HG02938 (cell line): Measurements from ENCODE around the gene IL36RN.
"Not testable (repeated sequence)": the region's sequence is repeated elsewhere in the genome, so short reads cannot be mapped to it uniquely, and the experiment has no call there.

ENCODE experiments used
- ATAC-seq: cut with Tn5 transposase; IDR thresholded peaks from one replicate; pipeline ENCODE4 v1.9.1; 2021; ENCODE audit warnings: mild to moderate bottlenecking, moderate library complexity; ENCODE audit not compliant: unreplicated experiment

Gene IL36RN

GRCh38 chr2:113072584-113072983 lies 13.6 kb downstream of the IL36RN start:
- ATAC-seq = no peak

GRCh38 chr2:113073325-113073834 lies 14.4 kb downstream of the IL36RN start:
- no peak for ATAC-seq

DNA sequence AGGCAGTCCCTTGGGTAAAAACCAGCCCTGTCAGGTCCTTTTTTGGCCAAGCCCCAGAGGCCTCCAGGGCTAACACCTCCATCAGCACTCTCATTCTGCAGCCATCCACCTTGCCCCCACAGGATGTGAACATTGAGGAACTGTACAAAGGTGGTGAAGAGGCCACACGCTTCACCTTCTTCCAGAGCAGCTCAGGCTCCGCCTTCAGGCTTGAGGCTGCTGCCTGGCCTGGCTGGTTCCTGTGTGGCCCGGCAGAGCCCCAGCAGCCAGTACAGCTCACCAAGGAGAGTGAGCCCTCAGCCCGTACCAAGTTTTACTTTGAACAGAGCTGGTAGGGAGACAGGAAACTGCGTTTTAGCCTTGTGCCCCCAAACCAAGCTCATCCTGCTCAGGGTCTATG lies 16.0 kb downstream of the IL36RN start:
- ATAC-seq = no peak

GRCh38 chr2:113075600-113075999 lies 16.6 kb downstream of the IL36RN start:
- no peak for ATAC-seq

GRCh38 chr2:113076954-113077669 lies 18.1 kb downstream of the IL36RN start:
- ATAC-seq = no peak

GRCh38 chr2:113077921-113078320 lies 18.9 kb downstream of the IL36RN start:
- ATAC-seq = no peak

GRCh38 chr2:113078350-113078839 lies 19.4 kb downstream of the IL36RN start:
- ATAC-seq = no peak

DNA sequence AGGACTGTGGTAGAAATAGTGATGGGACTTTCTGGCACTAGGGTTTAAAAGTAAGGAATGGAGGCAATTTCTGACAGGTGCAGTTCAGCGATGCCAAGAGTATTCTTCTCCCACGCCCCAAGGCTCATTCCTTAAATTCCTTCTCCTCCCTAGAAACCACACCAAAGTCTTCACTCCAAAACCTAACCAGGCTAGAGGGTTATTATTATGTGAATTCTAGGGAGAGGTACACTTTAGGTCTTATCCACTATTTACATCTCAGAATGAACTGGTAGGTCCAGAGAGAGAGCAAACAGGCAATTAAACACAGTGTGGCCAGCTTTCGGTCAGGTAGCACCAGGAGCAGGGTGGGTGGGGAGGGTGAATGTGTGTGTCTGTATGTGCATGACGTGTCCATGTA lies 20.1 kb downstream of the IL36RN start:
- no peak for ATAC-seq

- no peak for ATAC-seq
Observed at GRCh38 chr2:113080134-113080533, 21.1 kb downstream of the IL36RN start.

- no peak for ATAC-seq
Observed at GRCh38 chr2:113081488-113082210, 22.7 kb downstream of the IL36RN start.

DNA sequence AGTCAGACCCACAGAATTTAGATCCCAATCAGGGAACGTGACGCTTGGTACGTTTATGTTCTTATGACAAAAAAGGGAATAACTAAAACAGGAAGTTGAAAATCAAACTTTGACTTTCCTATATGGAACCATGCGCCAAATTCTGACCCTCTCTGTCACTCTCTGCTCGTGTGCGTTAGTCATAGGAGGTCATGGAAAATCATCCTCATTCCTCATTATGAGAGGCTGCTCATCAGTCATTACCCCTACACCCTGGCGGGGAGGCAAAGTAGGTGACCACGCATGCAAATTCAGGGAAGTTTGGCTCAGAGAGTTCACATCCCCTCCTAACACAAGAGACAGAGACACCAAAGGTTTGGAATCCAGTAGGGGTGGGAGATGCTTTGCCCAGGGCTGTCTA lies 24.3 kb downstream of the IL36RN start:
- ATAC-seq = no peak

- ATAC-seq = no peak
Observed at GRCh38 chr2:113084249-113085000, 25.4 kb downstream of the IL36RN start.

DNA sequence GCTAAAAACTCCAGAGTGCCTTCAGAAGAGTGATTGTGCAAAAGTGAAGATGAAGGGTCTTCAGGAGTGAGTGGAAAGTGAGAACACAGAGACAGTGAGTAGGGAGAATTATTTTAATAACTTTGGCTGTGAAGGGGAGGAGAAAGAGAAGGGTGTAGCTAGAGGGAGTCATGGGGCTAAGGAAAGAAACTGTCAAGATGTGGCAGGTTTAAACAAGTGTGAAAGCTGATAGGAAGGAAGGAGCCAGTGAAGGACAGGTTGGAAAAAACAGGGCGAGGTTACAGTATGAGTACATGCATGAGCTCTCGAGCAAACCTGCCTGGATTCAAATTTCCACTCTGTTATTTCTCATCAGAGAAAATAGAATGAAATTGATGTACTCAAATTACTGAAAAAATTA lies 26.5 kb downstream of the IL36RN start:
- no peak for ATAC-seq

DNA sequence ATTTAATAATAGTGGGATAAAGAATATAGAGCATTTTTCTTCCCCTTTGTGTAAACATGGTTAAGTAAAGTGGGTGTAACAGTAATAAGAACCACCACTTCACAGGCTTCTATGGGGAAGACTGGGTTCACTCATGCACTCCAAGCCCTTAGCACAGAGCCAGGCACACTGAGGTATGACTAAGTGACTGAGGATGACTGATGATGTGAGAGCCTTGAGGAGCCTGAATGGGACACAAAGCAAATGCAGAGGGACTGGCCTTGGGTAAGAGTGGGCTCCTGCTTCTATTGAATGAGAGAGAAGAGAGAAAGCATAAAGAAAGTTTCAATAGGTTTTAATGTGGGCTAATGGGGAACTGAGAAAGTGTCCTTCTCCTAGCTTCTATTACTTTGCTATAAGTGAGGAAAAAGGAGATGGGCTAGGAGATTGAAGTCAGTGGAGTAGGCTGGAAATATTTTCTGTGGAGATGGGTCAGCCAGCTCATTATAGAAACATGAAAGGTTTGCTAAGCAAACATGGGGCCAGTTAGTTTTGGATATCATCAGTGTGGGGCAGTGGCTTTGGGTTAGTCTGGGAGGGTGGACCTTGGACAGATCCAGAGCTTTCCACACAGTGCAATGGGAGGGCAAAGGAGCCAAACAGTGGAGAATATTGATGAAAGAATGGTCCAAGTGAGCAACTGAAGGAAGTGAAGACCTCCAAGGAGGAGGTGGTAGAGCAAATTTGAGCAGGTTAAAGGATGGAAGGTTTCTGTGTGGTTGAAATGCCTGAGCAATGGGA lies 29.4 kb downstream of the IL36RN start:
- ATAC-seq = no peak

DNA sequence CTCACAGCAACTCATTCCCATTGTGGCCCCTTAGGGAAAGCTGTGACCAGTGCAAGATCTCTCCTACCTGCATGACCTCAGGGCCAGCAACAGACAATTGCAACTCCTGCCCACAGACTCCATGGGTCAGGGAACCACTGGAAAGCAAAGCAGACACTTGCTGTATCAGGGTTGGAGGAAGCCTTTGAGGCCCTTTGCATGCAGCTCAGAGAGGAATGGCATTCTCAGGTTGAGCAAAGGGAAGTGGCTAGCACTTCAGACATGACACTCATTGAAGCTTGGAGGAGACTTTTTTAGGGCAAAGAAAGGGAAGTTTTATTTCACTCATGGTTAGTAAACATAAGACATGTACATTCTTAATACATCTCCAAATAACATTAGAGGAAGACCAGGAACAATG lies 30.9 kb downstream of the IL36RN start:
- ATAC-seq = no peak

DNA sequence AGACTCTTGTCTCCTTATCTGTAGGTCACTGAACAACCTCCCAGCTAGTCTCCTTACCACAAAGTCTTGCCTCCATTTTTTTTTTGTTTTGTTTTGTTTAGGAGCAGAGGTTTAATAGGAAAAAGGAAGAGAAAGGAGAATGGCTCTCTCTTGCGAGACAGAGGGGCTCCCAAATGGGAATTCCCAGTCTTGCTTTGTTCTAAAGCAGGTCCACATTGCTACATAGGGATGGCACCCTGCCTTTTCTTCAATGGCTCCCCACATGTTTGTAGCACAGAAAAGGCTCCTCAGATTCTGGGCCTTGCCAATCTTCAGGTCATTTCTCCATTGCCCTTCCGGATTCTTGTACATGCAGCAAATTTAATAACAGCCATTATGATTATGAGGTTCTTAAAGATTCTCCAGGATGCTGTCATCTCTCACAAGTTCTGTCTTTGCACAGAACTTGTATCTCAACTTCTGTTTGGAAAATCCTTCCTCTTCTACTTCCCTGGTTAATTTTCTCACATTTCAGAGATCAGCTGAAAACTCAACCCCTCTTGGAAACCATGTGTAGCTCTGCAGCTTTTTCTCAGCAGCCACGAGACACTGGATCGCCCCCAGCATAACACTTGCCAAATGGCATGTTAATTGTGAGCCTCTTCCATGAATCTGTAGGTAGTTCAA lies 32.4 kb downstream of the IL36RN start:
- no peak for ATAC-seq

DNA sequence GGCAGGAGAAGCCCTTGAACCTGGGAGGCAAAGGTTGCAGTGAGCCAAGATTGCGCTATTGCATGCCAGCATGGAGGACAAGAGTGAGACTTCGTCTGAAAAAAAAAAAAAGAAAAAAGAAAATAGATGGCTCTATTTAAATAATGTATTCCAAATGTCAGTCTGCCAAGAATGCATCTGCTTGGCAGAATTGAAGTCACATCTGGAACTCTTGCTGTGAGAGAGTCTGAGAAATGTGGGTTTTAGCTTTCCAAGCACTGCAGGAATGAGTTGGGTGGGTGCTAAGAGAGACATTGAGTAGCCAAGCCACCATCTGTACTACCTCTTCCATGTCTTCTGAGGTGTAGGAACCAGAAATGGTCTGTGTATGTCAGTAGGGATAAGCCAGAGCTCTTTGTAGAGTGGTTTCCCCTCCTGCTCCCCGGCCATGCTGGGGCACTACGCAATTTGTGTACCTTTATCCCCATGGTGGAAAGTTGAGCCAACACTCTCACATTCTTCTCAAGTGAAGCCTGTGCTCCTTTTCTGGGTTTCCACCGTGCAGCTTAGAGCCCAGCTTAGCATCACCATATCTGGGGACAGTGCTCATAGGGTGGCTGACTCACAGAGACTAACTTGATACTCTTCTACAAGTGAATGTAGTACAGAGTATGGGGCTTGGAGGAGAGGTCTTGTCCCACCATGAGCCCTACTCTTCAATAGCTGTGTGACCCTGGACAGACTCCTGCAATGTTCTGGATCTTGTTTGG lies 34.0 kb downstream of the IL36RN start:
- ATAC-seq = no peak

DNA sequence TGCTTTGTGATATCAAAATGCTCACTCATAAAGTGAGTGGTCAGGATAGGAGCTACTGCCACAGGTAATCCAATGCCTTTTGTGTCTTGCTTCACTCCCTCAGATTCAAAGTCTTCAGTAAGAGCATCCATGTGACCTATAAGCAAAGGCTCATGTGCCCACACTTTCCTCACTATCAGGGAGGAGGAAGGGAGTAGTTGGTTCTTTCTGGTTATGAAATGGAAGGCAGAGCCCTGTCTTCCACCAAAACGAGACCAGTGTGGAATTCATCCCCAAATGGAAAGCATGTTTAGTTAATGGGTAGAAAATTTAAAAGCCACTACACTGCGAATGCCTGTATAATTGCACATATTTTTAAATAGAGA lies 34.6 kb downstream of the IL36RN start:
- no peak for ATAC-seq

GRCh38 chr2:113096306-113096705 lies 37.3 kb downstream of the IL36RN start:
- not testable (repeated sequence) for ATAC-seq
